HG02970 (cell line): ENCODE measurements around the gene COL5A1.

ENCODE experiments used
- ATAC-seq: cut with Tn5 transposase; IDR thresholded peaks from one replicate; pipeline ENCODE4 v1.9.1; 2021; ENCODE audit warnings: mild to moderate bottlenecking, moderate library complexity, moderate number of reproducible peaks; ENCODE audit not compliant: unreplicated experiment, low FRiP score

COL5A1 gene

GRCh38 chr9:134606951-134607731, 34.5 kb upstream of the COL5A1 start:
- ATAC-seq: no peak

- no peak for ATAC-seq
Measured at GRCh38 chr9:134607971-134608370, 33.6 kb upstream of the COL5A1 start.

GRCh38 chr9:134611046-134611445, 30.6 kb upstream of the COL5A1 start:
- ATAC-seq: no peak

GRCh38 chr9:134612309-134612708, 29.3 kb upstream of the COL5A1 start:
- ATAC-seq: no peak

GRCh38 chr9:134612715-134613114, 28.9 kb upstream of the COL5A1 start:
- no peak for ATAC-seq

- ATAC-seq: no peak
Measured at GRCh38 chr9:134614256-134614655, 27.3 kb upstream of the COL5A1 start.

- no peak for ATAC-seq
Measured at GRCh38 chr9:134616341-134616740, 25.3 kb upstream of the COL5A1 start.

GRCh38 chr9:134617246-134617645, 24.4 kb upstream of the COL5A1 start:
- ATAC-seq: no peak

GRCh38 chr9:134617836-134618162, 23.8 kb upstream of the COL5A1 start:
- no peak for ATAC-seq

- no peak for ATAC-seq
Measured at GRCh38 chr9:134618163-134618832, 23.3 kb upstream of the COL5A1 start.

- no peak for ATAC-seq
Measured at GRCh38 chr9:134618833-134619447, 22.7 kb upstream of the COL5A1 start.

GRCh38 chr9:134619448-134619982, 22.1 kb upstream of the COL5A1 start:
- ATAC-seq: no peak

GRCh38 chr9:134619983-134620661, 21.5 kb upstream of the COL5A1 start:
- ATAC-seq: no peak

GRCh38 chr9:134620751-134621557, 20.6 kb upstream of the COL5A1 start:
- ATAC-seq: no peak

GRCh38 chr9:134621558-134622110, 20.0 kb upstream of the COL5A1 start:
- ATAC-seq: no peak

- no peak for ATAC-seq
Measured at GRCh38 chr9:134622896-134623257, 18.7 kb upstream of the COL5A1 start.

- no peak for ATAC-seq
Measured at GRCh38 chr9:134623258-134624066, 18.1 kb upstream of the COL5A1 start.

- ATAC-seq: no peak
Measured at GRCh38 chr9:134624137-134624591, 17.4 kb upstream of the COL5A1 start.

GRCh38 chr9:134624621-134625181, 16.9 kb upstream of the COL5A1 start:
- ATAC-seq: no peak
